ENCODE results near the gene CPNE5. TPM values are rescaled to one million over a fixed set of nuclear protein-coding genes. Genes with fewer than 3 reads are reported as not detected.

The CPNE5 gene
- total RNA-seq, 1 donor from 2014 or later = 25.7 TPM

GRCh38 chr6:36794713-36795065 is 44.6 kb downstream of the CPNE5 start:
- DNase-seq (ENCODE audit: extremely low read depth, low read depth, low spot score) = no peak

GRCh38 chr6:36793913-36794712 is 45.1 kb downstream of the CPNE5 start:
- no peak for DNase-seq (ENCODE audit: extremely low read depth, low read depth, low spot score)

- no peak for DNase-seq (ENCODE audit: extremely low read depth, low read depth, low spot score)
These were observed 45.8 kb downstream of the CPNE5 start for GRCh38 chr6:36793296-36793912.

GRCh38 chr6:36791521-36792135 is 47.6 kb downstream of the CPNE5 start:
- DNase-seq (ENCODE audit: extremely low read depth, low read depth, low spot score) = no peak

- DNase-seq (ENCODE audit: extremely low read depth, low read depth, low spot score) = no peak
These were observed 48.2 kb downstream of the CPNE5 start for GRCh38 chr6:36791085-36791484.

GRCh38 chr6:36788768-36789167 is 50.5 kb downstream of the CPNE5 start:
- DNase-seq (ENCODE audit: extremely low read depth, low read depth, low spot score) = no peak

GRCh38 chr6:36788186-36788585 is 51.1 kb downstream of the CPNE5 start:
- no peak for DNase-seq (ENCODE audit: extremely low read depth, low read depth, low spot score)

- no peak for DNase-seq (ENCODE audit: extremely low read depth, low read depth, low spot score)
These were observed 52.0 kb downstream of the CPNE5 start for GRCh38 chr6:36787210-36787609.

- no peak for DNase-seq (ENCODE audit: extremely low read depth, low read depth, low spot score)
These were observed 53.1 kb downstream of the CPNE5 start for GRCh38 chr6:36786055-36786675.

GRCh38 chr6:36784376-36784636 is 54.9 kb downstream of the CPNE5 start:
- no peak for DNase-seq (ENCODE audit: extremely low read depth, low read depth, low spot score)

- DNase-seq (ENCODE audit: extremely low read depth, low read depth, low spot score) = no peak
These were observed 55.5 kb downstream of the CPNE5 start for GRCh38 chr6:36783603-36784375.

GRCh38 chr6:36781669-36782068 is 57.6 kb downstream of the CPNE5 start:
- DNase-seq (ENCODE audit: extremely low read depth, low read depth, low spot score) = no peak

- no peak for DNase-seq (ENCODE audit: extremely low read depth, low read depth, low spot score)
These were observed 58.6 kb downstream of the CPNE5 start for GRCh38 chr6:36780442-36781177.

- no peak for DNase-seq (ENCODE audit: extremely low read depth, low read depth, low spot score)
These were observed 60.0 kb downstream of the CPNE5 start for GRCh38 chr6:36779227-36779626.

GRCh38 chr6:36777801-36778200 is 61.4 kb downstream of the CPNE5 start:
- no peak for DNase-seq (ENCODE audit: extremely low read depth, low read depth, low spot score)

- no peak for DNase-seq (ENCODE audit: extremely low read depth, low read depth, low spot score)
These were observed 63.1 kb downstream of the CPNE5 start for GRCh38 chr6:36776167-36776566.

- no peak for DNase-seq (ENCODE audit: extremely low read depth, low read depth, low spot score)
These were observed 64.9 kb downstream of the CPNE5 start for GRCh38 chr6:36774331-36774730.

- no peak for DNase-seq (ENCODE audit: extremely low read depth, low read depth, low spot score)
These were observed 66.8 kb downstream of the CPNE5 start for GRCh38 chr6:36772397-36772796.

GRCh38 chr6:36771145-36771544 is 68.1 kb downstream of the CPNE5 start:
- no peak for DNase-seq (ENCODE audit: extremely low read depth, low read depth, low spot score)

- DNase-seq (ENCODE audit: extremely low read depth, low read depth, low spot score) = no peak
These were observed 69.4 kb downstream of the CPNE5 start for GRCh38 chr6:36769676-36770499.
